Putamen (tissue), 1 donor: ENCODE results near the gene NR2E3.
"Not testable (repeated sequence)": the region's sequence is repeated elsewhere in the genome, so short reads cannot be mapped to it uniquely, and the experiment has no call there.

Experiments
- DNase-seq: peaks from one replicate; pipeline ENCODE4 v3.0.0-alpha.2; 2016; ENCODE audit warnings: low spot score

NR2E3 gene

GRCh38 chr15:71815301-71815700 is 4.9 kb downstream of the NR2E3 start:
- no peak for DNase-seq

DNA sequence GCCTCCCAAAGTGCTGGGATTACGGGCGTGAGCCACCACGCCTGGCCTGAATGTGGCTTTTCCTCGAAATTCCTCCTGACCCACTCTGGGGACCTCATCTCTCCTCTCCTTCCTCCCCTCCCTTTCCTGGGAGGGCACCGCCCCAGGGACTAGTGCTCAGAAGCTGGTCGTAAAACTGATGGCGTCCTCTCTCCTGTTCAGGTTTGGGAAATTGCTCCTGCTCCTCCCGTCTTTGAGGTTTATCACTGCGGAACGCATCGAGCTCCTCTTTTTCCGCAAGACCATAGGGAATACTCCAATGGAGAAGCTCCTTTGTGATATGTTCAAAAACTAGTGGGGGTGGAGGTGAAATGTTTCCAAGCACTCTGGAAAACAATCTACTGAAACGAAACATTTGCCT is 7.0 kb downstream of the NR2E3 start:
- DNase-seq: no peak

DNA sequence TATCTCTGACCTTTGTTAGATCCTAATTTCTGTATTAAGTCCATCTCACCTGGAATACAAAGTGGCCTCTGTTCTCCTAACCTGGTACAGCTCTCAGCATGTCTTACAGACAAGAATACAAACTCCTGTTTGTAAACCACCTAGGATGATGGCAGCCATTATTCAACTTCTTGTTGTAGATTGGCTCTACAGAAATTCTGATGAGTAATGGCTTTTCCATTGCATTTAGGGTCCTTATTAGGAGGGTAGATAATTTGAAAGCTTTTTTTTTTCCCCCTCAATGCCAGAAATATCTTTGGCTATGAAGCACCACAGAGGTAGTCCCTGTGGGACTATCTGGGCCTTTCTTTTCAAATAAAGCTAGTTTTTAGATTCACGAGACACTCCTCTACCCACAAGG is 9.8 kb downstream of the NR2E3 start:
- DNase-seq: no peak

- no peak for DNase-seq
Measured at GRCh38 chr15:71821547-71822129, 11.3 kb downstream of the NR2E3 start.

DNA sequence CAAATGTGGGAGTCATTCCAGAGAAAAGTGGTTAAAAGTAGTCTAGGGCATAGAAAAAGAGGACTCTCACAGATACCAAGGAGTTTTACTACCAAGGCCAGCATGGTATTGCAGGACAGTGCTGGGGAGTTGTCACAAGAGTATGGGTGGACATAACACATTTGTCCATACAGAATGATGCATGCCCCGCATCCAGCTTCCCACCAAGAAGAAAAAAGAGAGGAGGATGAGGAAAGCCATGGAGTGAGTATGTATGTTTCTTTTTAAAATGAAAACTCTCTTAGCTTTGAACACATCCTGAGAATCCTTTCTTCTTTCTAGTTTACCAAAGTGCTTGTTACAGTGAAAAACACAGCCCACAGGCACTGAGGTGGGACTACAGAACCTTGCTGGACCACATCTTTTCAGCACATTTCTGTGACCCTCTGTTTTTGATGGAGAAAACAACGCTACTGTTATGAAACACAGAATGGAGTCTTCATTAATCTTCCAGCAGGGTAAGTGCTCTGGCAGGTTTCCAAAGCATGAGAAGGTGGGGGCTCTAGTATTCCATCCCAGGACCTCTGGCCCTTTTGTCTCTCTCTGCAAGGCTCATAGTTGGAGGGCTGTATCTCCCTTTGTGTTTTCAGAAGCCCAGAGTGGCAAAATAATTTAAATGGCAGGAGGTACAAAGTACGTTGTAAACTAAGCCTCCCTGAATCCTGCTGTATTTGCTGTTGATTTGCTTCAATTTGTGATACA is 12.7 kb downstream of the NR2E3 start:
- no peak for DNase-seq

GRCh38 chr15:71823801-71824200 is 13.4 kb downstream of the NR2E3 start:
- DNase-seq: no peak

- no peak for DNase-seq
Measured at GRCh38 chr15:71825021-71825730, 14.8 kb downstream of the NR2E3 start.

DNA sequence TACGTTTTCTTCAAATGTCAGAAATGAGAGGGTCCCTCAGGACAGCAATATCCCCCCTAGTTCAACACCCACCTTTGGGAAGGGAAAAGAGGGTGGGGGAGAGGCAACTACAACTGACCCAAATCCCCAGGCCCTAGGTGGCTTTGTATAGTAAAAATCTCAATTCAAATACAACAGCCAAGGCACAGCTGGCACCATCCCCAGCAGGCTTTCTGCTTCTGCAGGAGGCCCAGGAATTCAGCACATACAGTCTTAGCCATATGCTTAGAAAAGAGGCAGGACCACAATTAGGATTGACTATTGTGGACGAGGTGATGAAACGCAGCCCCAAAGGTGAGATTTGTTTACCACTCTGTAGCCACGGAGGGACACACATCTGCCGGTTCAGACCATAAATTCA is 15.8 kb downstream of the NR2E3 start:
- DNase-seq: no peak

DNA sequence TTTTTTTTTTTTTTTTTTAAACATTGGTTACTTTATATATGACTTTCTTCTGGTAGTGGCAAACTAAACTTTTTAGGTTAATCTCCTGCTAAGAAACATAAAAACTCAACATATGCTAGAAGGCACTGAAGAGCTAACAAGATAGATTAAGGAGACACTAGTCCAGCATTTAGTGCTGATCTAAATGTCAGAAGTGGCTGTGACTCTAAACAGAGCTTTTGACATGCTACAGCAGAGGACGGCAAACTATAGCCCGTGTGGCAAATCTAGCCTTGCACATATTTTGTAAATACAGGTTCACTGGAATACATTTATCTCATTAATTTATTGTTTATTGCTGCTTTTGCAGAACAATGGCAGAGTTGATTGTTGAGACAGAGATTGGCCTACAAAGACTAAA is 20.6 kb downstream of the NR2E3 start:
- no peak for DNase-seq

- no peak for DNase-seq
Measured at GRCh38 chr15:71841563-71841962, 31.2 kb downstream of the NR2E3 start.

- DNase-seq: no peak
Measured at GRCh38 chr15:71844916-71845315, 34.6 kb downstream of the NR2E3 start.

DNA sequence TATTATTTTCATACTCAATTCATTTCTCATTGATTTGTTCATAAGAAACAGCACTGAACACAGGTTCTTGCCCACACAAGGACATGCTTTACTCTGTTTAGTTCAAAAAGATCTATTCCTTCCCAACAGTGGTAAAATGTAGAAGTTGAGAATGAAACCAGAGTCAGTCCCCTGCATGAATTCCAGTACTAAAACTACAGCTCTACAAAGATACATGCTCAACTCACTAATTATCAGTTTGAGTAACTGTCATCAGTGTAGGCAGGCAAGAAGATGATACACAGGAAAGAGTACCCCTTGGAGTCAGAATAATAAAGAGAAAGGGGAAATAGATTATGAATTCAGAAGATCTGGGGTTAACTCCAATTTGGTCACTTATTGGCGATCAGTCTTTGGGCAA is 43.2 kb downstream of the NR2E3 start:
- no peak for DNase-seq

DNA sequence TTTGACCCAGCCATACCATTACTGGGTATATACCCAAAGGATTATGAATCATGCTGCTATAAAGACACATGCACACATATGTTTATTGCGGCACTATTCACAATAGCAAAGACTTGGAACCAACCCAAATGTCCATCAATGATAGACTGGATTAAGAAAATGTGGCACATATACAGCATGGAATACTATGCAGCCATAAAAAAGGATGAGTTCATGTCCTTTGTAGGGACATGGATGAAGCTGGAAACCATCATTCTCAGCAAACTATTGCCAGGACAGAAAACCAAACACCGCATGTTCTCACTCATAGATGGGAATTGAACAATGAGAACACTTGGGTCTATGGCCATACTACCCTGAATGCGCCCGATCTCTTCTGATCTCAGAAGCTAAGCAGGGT is 47.9 kb downstream of the NR2E3 start:
- not testable (repeated sequence) for DNase-seq
